ENCODE data around the gene OGDH. TPM values are rescaled to one million over a fixed set of nuclear protein-coding genes. Genes with fewer than 3 reads are reported as not detected.

Gene OGDH
- total RNA-seq, 1 donor from 2014 or later: 73.7 TPM

DNA sequence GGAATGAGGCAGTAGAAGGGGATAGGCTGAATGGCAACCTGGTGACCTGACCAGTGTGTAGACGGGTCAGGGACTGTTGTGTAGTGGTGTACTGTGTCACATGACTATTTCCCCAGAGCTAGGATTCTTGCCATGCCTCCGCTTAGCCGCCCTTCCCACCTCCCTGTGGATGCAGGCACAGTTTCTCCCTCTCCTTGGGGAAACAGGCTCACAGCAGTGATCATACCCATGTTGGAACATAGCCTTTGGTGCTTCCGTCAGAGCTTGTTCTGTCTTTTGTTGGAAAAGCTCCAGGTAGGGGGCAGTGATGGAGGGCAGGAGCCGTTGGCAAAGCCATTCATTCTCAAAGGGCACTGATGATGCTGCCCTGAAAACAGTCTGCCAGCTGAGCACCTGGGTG is 44.3 kb downstream of the OGDH start:
- Mint-ChIP-seq H3K27ac (ENCODE audit: unreplicated experiment) (no peak overlapping the region), H3K4me1 (ENCODE audit: low read depth, unreplicated experiment) (no peaks in the 10 kb centered on the region), H3K9me3 (ENCODE audit: unreplicated experiment) (no peaks in the 10 kb centered on the region), H3K4me3 (ENCODE audit: unreplicated experiment) (no peak overlapping the region), H3K27me3 (ENCODE audit: low read depth, unreplicated experiment) (no peaks in the 10 kb centered on the region), H3K36me3 (ENCODE audit: low read depth, unreplicated experiment) (peaks cover 15% of the 10 kb centered on the region)
- H3K9me3 ChIP-seq (ENCODE audit: insufficient read depth, low read depth, low read length): no peaks in the 10 kb centered on the region
- no peaks in the 10 kb centered on the region for H3K79me2 ChIP-seq (ENCODE audit: insufficient read depth, low read length)
- no peaks in the 10 kb centered on the region for H3K27me3 ChIP-seq (ENCODE audit: insufficient read depth, low read length)
- no peaks in the 10 kb centered on the region for H3K4me1 ChIP-seq (ENCODE audit: insufficient read depth, low read length)
- no peak overlapping the region for H2AFZ ChIP-seq (ENCODE audit: low read depth, low read length)
- H3K27ac ChIP-seq (ENCODE audit: low read depth, low read length): no peak overlapping the region
- H3K9ac ChIP-seq (ENCODE audit: low read length): no peak overlapping the region
- no peak overlapping the region for H3K4me3 ChIP-seq (ENCODE audit: insufficient read depth, low read depth, low read length)
- no peaks in the 10 kb centered on the region for H4K20me1 ChIP-seq (ENCODE audit: insufficient read depth, low read length)
- no peak for TF ChIP-seq EZH2 (IDR thresholded peaks at IDR 0.05; ENCODE audit: insufficient read depth, low read length)
- FAIRE-seq: no peak
- DNase-seq (ENCODE audit: low read depth): no peak
- H3K4me2 ChIP-seq (ENCODE audit: low read length): no peak overlapping the region
- peaks cover 27% of the 10 kb centered on the region for H3K36me3 ChIP-seq (ENCODE audit: insufficient read depth, low read length)

GRCh38 chr7:44652535-44652934 is 46.1 kb downstream of the OGDH start:
- Histone ChIP-seq H3K79me2 (ENCODE audit: insufficient read depth, low read length) (no peaks in the 10 kb centered on the region), H3K36me3 (ENCODE audit: insufficient read depth, low read length) (peaks cover 31% of the 10 kb centered on the region), H4K20me1 (ENCODE audit: insufficient read depth, low read length) (no peaks in the 10 kb centered on the region), H3K9me3 (ENCODE audit: insufficient read depth, low read depth, low read length) (no peaks in the 10 kb centered on the region), H3K4me3 (ENCODE audit: insufficient read depth, low read depth, low read length) (no peak overlapping the region), H3K4me1 (ENCODE audit: insufficient read depth, low read length) (no peaks in the 10 kb centered on the region), H3K27me3 (ENCODE audit: insufficient read depth, low read length) (no peaks in the 10 kb centered on the region), H3K27ac (ENCODE audit: low read depth, low read length) (no peak overlapping the region), H2AFZ (ENCODE audit: low read depth, low read length) (no peak overlapping the region), H3K9ac (ENCODE audit: low read length) (no peak overlapping the region), H3K4me2 (ENCODE audit: low read length) (no peak overlapping the region)
- DNase-seq (ENCODE audit: low read depth) (no peak), FAIRE-seq (no peak)
- Mint-ChIP-seq H3K27me3 (ENCODE audit: low read depth, unreplicated experiment) (no peaks in the 10 kb centered on the region), H3K27ac (ENCODE audit: unreplicated experiment) (no peak overlapping the region), H3K36me3 (ENCODE audit: low read depth, unreplicated experiment) (peaks cover 29% of the 10 kb centered on the region), H3K4me1 (ENCODE audit: low read depth, unreplicated experiment) (no peaks in the 10 kb centered on the region), H3K4me3 (ENCODE audit: unreplicated experiment) (no peak overlapping the region), H3K9me3 (ENCODE audit: unreplicated experiment) (no peaks in the 10 kb centered on the region)
- TF ChIP-seq, protein P1, sequence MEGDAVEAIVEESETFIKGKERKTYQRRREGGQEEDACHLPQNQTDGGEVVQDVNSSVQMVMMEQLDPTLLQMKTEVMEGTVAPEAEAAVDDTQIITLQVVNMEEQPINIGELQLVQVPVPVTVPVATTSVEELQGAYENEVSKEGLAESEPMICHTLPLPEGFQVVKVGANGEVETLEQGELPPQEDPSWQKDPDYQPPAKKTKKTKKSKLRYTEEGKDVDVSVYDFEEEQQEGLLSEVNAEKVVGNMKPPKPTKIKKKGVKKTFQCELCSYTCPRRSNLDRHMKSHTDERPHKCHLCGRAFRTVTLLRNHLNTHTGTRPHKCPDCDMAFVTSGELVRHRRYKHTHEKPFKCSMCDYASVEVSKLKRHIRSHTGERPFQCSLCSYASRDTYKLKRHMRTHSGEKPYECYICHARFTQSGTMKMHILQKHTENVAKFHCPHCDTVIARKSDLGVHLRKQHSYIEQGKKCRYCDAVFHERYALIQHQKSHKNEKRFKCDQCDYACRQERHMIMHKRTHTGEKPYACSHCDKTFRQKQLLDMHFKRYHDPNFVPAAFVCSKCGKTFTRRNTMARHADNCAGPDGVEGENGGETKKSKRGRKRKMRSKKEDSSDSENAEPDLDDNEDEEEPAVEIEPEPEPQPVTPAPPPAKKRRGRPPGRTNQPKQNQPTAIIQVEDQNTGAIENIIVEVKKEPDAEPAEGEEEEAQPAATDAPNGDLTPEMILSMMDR (IDR thresholded peaks at IDR 0.05; ENCODE audit: insufficient read depth, low read depth, low read length): no peak
- TF ChIP-seq EZH2 (IDR thresholded peaks at IDR 0.05; ENCODE audit: insufficient read depth, low read length): no peak

DNA sequence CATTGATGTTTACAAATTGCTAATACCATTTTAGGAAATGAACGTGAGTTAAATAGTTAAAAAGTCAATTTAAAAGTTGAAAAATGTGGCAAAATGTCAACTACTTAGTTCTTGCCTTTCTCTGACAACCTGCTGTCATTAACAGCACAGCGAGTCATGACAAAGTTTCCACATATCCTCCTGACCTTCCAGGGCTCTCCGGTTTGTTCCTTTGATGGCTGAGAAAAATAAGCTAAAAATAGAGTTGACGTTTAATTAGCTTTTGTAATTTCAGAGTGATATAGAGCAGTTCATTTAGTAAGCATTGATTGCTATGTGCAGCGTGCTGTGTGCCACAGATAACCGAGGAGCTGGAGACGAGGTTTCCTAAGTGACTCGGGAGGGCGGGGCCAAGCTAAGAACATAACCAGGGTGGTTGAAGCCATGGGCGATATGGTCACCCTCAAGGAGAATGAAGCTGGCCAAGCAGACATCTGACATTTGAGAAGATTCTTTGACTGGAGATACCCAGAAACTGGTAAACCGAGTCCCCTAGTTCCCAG is 47.9 kb downstream of the OGDH start:
- H3K36me3 ChIP-seq (ENCODE audit: insufficient read depth, low read length): peaks cover 35% of the 10 kb centered on the region
- no peak overlapping the region for H3K9ac ChIP-seq (ENCODE audit: low read length)
- no peak overlapping the region for H2AFZ ChIP-seq (ENCODE audit: low read depth, low read length)
- no peaks in the 10 kb centered on the region for H3K27me3 Mint-ChIP-seq (ENCODE audit: low read depth, unreplicated experiment)
- no peaks in the 10 kb centered on the region for H4K20me1 ChIP-seq (ENCODE audit: insufficient read depth, low read length)
- no peaks in the 10 kb centered on the region for H3K79me2 ChIP-seq (ENCODE audit: insufficient read depth, low read length)
- no peak for FAIRE-seq
- no peaks in the 10 kb centered on the region for H3K27me3 ChIP-seq (ENCODE audit: insufficient read depth, low read length)
- no peak overlapping the region for H3K4me3 Mint-ChIP-seq (ENCODE audit: unreplicated experiment)
- H3K4me1 ChIP-seq (ENCODE audit: insufficient read depth, low read length): no peaks in the 10 kb centered on the region
- no peaks in the 10 kb centered on the region for H3K9me3 ChIP-seq (ENCODE audit: insufficient read depth, low read depth, low read length)
- H3K4me1 Mint-ChIP-seq (ENCODE audit: low read depth, unreplicated experiment): no peaks in the 10 kb centered on the region
- TF ChIP-seq EZH2 (IDR thresholded peaks at IDR 0.05; ENCODE audit: insufficient read depth, low read length): no peak
- TF ChIP-seq, protein P1 (IDR thresholded peaks at IDR 0.05; ENCODE audit: insufficient read depth, low read depth, low read length): no peak
- H3K27ac ChIP-seq (ENCODE audit: low read depth, low read length): no peak overlapping the region
- no peaks in the 10 kb centered on the region for H3K9me3 Mint-ChIP-seq (ENCODE audit: unreplicated experiment)
- H3K4me2 ChIP-seq (ENCODE audit: low read length): no peak overlapping the region
- H3K36me3 Mint-ChIP-seq (ENCODE audit: low read depth, unreplicated experiment): peaks cover 30% of the 10 kb centered on the region
- no peak overlapping the region for H3K4me3 ChIP-seq (ENCODE audit: insufficient read depth, low read depth, low read length)
- no peak overlapping the region for H3K27ac Mint-ChIP-seq (ENCODE audit: unreplicated experiment)
- DNase-seq (ENCODE audit: low read depth): no peak
